GM19397 (cell line): Measurements from ENCODE around the gene ANXA5.

ENCODE experiments used
- ATAC-seq: cut with Tn5 transposase; IDR thresholded peaks from one replicate; pipeline ENCODE4 v1.9.1; 2021; ENCODE audit warnings: mild to moderate bottlenecking, moderate library complexity; ENCODE audit not compliant: unreplicated experiment

The ANXA5 gene

DNA sequence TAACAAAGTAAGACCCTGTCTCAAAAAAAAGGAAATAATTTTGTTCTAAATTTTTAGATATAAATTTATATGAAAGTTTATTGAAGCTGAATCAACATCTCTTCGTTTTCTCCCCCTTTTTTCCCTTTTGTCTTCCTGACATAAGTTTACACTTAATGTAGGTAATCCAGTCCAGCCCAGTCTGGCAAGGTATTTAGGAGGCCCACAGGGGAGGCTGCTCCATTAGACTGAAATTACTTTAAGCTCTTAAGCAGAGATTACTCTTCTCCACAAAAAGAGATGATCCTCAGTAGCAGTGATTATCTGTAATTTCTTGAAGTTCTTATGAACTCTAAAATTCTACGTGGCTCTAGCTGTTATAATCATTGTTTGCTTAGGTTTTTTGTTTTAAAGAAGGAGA lies 46.0 kb downstream of the ANXA5 start:
- ATAC-seq = no peak

DNA sequence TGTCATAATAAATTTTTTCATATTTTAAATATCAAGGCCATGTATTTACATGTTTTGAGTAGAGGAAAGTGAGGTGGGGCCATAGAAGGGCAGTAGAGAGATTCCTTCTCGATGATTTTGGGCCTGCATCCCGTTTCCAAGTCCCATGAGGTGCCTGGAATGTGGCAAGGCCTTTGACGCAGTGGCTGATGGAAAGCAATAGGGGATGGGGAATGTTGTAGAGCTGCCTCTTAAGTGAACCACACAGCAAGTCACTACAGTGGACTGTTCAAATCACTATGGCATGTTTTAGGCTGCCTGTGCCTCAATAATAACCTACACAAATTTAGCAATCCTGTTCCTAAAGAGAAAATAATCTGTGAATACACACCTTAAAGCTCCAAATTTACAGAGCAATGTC lies 48.3 kb downstream of the ANXA5 start:
- no peak for ATAC-seq

DNA sequence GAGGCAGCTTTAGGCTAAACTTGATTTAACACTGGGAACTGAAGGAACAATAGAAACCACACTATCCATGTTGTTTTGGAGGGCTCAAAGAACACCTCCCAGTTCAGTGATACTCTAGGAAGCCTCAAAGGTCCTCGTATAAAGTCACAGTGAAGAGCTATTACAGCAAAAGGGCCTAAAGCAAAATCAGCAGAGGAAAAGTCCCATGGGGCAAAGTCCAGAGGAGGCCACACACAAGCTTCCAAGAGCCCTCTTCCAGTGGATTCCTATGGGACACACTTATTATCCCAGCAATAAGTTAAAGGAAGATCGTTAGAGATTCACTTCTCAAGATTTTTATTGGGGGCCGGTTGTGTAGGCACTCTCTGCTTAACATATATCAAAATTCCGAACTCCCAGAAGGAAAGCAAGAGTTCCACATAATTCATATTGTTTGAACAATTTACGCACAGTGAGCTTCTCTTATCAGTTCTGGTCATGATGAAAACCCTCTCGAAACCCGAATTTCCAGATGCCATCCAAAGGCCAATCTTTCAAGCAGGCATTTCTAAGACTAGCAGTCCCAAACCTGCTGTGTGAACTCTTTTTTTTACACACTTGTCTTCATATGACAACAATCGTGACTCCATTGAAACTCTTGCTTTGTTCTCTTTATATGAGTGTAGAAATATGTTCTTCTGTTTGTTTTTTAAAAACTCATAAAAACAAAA lies 53.7 kb downstream of the ANXA5 start:
- no peak for ATAC-seq

DNA sequence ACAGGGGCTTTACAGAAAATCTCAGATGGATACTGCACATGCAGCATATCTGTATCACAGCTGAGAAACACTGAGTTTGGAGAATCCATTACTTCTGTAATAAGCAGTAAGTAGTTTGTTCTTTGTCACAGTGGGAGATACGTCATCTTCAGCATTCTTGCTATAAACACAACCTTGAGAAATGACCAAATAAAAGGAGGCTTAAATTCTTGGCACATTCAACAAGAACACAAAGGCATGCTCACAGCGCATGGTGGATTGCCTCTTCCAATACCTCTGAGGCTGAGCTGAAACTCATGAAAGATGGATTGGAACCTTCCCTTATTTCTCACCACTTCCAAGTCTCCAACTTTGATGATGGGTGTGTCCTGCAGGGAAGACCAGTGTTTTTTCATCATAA lies 54.5 kb downstream of the ANXA5 start:
- no peak for ATAC-seq

DNA sequence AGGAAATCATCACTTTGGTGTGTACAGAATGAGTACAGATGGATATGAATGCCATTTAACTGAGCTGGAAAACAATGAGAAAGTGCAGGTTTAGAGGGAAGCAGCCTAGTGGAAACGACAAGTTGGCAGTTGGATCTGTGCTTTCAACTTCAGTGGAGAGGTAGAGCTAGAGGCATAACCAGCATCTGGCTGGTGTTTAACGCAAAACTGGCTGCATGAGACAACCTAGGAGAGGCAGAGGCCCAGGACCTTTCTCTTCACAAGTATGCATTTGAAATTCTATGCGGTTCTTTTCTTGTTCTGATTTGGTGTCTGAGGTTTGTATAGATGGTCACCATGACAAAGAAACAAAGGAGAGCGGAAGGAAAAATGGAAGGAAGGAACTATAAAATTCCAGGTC lies 63.1 kb downstream of the ANXA5 start:
- ATAC-seq = no peak

DNA sequence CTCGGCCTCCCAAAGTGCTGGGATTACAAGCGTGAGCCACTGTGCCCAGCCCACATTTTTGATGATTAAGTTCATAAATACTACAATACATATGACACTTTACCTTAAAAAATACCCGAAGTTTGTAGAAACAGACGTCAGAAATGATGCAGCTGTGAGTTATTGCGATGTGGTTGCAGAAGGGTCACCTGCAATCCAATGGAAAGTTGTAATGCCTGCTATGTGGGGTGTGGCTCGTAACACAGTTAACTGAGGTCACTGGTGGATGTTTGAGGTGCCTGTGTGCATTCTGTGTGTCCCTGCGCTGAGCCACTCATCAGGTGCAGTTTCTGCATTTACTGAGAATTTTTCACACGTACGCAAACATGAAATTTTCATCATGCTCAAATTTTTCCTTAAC lies 64.1 kb downstream of the ANXA5 start:
- no peak for ATAC-seq
